GM13976 (cell line): ENCODE data around the gene FBXW11.

Experiments
- DNase-seq: peaks from one replicate; pipeline ENCODE4 v3.0.0; 2012; ENCODE audit warnings: low spot score
- CTCF ChIP-seq: IDR thresholded peaks from 2 replicates; pipeline ENCODE4 v1.5.1; 2012; ENCODE audit warnings: borderline replicate concordance, mild to moderate bottlenecking; ENCODE audit not compliant: insufficient read depth; ENCODE audit errors: extremely low read depth, missing control alignments, control extremely low read depth
- in situ Hi-C: fragments of 300-500 bp; cut with MboI; formaldehyde crosslinking; loops from one replicate; pipeline ENCODE4 v1.12.0; 2022; ENCODE audit warnings: low sequenced_read_pairs, mixed read lengths, inconsistent platforms; ENCODE audit not compliant: unreplicated experiment

The FBXW11 gene

GRCh38 chr5:171969288-171969880 is 37.1 kb downstream of the FBXW11 start:
- TF ChIP-seq CTCF = no peak
- in situ Hi-C loops = no loop called here
- DNase-seq = no peak

GRCh38 chr5:171968531-171968930 is 37.9 kb downstream of the FBXW11 start:
- in situ Hi-C loops = no loop called here
- DNase-seq = no peak

GRCh38 chr5:171966964-171967363 is 39.5 kb downstream of the FBXW11 start:
- no peak for TF ChIP-seq CTCF
- in situ Hi-C loops = no loop called here

More at GRCh38 chr5:171968531-171968930, 37.9 kb downstream of the FBXW11 start:
- TF ChIP-seq CTCF = no peak

GRCh38 chr5:171966270-171966669 is 40.2 kb downstream of the FBXW11 start:
- no peak for TF ChIP-seq CTCF

More at GRCh38 chr5:171966964-171967363, 39.5 kb downstream of the FBXW11 start:
- DNase-seq = no peak

GRCh38 chr5:171965745-171966144 is 40.7 kb downstream of the FBXW11 start:
- no peak for TF ChIP-seq CTCF
- no peak for DNase-seq
- in situ Hi-C loops = no loop called here

More at GRCh38 chr5:171966270-171966669, 40.2 kb downstream of the FBXW11 start:
- no peak for DNase-seq
- in situ Hi-C loops = no loop called here

- no peak for TF ChIP-seq CTCF
- in situ Hi-C loops = no loop called here
- DNase-seq = no peak
Observed at GRCh38 chr5:171963416-171963815, 43.0 kb downstream of the FBXW11 start.
